Stomach (tissue), 9 donors: ENCODE measurements around the gene SLC22A14. TPM values are rescaled to one million over a fixed set of nuclear protein-coding genes. Genes with fewer than 3 reads are reported as not detected.
A peak's percentile ranks its signal among the peaks of the same experiment; 100 is the strongest.
"Not testable (repeated sequence)": the region's sequence is repeated elsewhere in the genome, so short reads cannot be mapped to it uniquely, and the experiment has no call there.

Experiments used
- DNase-seq, 2 donors: peaks; one replicate each; pipeline versions ENCODE4 v3.0.0 to v3.0.0-alpha.2; 2013 to 2019
- H3K27ac ChIP-seq, 5 donors: fragments of 200-600 bp in 4 of 5; sonication (generic) in 4 of 5; one replicate each; pipeline ENCODE4 v1.5.1; 2013 to 2019; ENCODE audit warnings: mild to moderate bottlenecking in 1 of 5, moderate library complexity in 1 of 5
- H3K27me3 ChIP-seq, 3 donors: fragments of 200-600 bp; sonication (generic); one replicate each; pipeline ENCODE4 v1.5.1; 2017 to 2019; ENCODE audit warnings: mixed run types in 1 of 3
- H3K36me3 ChIP-seq, 4 donors: fragments of 200-600 bp; sonication (generic); 1 replicate in 3 of 4; 2 replicates in 1 of 4; pipeline ENCODE4 v1.5.1; 2016 to 2019
- H3K4me1 ChIP-seq, 4 donors: fragments of 200-600 bp; sonication (generic); one replicate each; pipeline ENCODE4 v1.5.1; 2016 to 2019
- H3K4me3 ChIP-seq, 4 donors: fragments of 200-600 bp; sonication (generic) in 3 of 4; one replicate each; pipeline ENCODE4 v1.5.1; 2016 to 2019; ENCODE audit warnings: mild to moderate bottlenecking in 1 of 4
- H3K9me3 ChIP-seq, 4 donors: fragments of 200-600 bp; sonication (generic); one replicate each; pipeline ENCODE4 v1.5.1; 2016 to 2019
- CTCF ChIP-seq, 7 experiments: fragments of 450-650 bp in 4 of 7; fragments of 200-600 bp in 3 of 7; sonication (generic) in 3 of 7; IDR thresholded peaks; one replicate each; pipeline ENCODE4 v1.5.1; 2016 to 2019; ENCODE audit warnings: antibody characterized with exemption in 7 of 7, control low read depth in 2 of 7, mild to moderate bottlenecking in 1 of 7
- EP300 ChIP-seq: sonication (generic); formaldehyde crosslinking; IDR thresholded peaks from one replicate; pipeline ENCODE4 v1.6.1; 2017; ENCODE audit warnings: antibody characterized with exemption
- POLR2A ChIP-seq, 4 donors: fragments of 450-650 bp; IDR thresholded peaks; one replicate each; pipeline ENCODE4 v1.6.1; 2016; ENCODE audit warnings: antibody characterized with exemption in 4 of 4, control low read depth in 2 of 4, mild to moderate bottlenecking in 1 of 4, moderate library complexity in 1 of 4
- POLR2AphosphoS5 ChIP-seq, 3 donors: sonication (generic); formaldehyde crosslinking; IDR thresholded peaks; one replicate each; pipeline ENCODE4 v1.6.1; 2016; ENCODE audit warnings: antibody characterized with exemption in 3 of 3
- WGBS, 5 donors: extraction: QIAGEN DNeasy Blood & Tissue Kit in 3 of 5; methylation state at CpG; one replicate each; pipeline versions ENCODE4 v1.1.5 to v1.1.7; 2013 to 2018; 5-methylcytosine and 5-hydroxymethylcytosine counted together
- intact Hi-C: fragments of 100-400 bp; cut with DNase I; formaldehyde crosslinking; loops from one replicate; pipeline ENCODE4 v1.15.1; 2023; ENCODE audit warnings: low total_unique reads
- polyA plus RNA-seq, 3 donors: library from polyadenylated mRNA; stranded (reverse); fragments of 200-250 nt; gene quantifications; one replicate each; pipeline ENCODE4 v1.2.3, GENCODE V29; 2013
- total RNA-seq, 5 donors: library from RNA; depleted of rRNA; stranded (reverse); fragments of >200 nt; gene quantifications; one replicate each; pipeline versions ENCODE4 v1.1.0 to v1.2.3, GENCODE V29; 2014 to 2016
- donor health status: healthy with polysubstance abuse.
- donor health status: Bipolar disorder and iron deficiency.
- donor health status: healthy.

SLC22A14 gene
- total and polyA plus RNA-seq, 8 donors = 0.08 to 0.31 TPM; not detected in 6

- DNase-seq = peak in 1 of 2 donors; percentile 23
- WGBS, 5 donors = 80 to 89% (median 87%) methylated on average over 15 to 16 of the region's 16 CpGs
- H3K36me3 ChIP-seq = no peaks in the 10 kb centered on the region
Measured at GRCh38 chr3:38283810-38284755, 2.0 kb downstream of the SLC22A14 start.

GRCh38 chr3:38284756-38285150, 2.7 kb downstream of the SLC22A14 start:
- Histone ChIP-seq H3K27me3 (no peaks in the 10 kb centered on the region), H3K4me3 (no peak overlapping the region), H3K27ac (no peak overlapping the region), H3K36me3 (no peaks in the 10 kb centered on the region), H3K4me1 (no peaks in the 10 kb centered on the region), H3K9me3 (no peaks in the 10 kb centered on the region)
- no peak for TF ChIP-seq CTCF (IDR thresholded peaks at IDR 0.05)
- no peak for TF ChIP-seq EP300
- no peak for TF ChIP-seq POLR2A (IDR thresholded peaks at IDR 0.05)
- TF ChIP-seq POLR2AphosphoS5 (IDR thresholded peaks at IDR 0.05) = no peak
- WGBS, 5 donors = 76 to 88% (median 82%) methylated on average over 6 of the region's 6 CpGs
- DNase-seq = no peak
- intact Hi-C loops = no loop called here

More at GRCh38 chr3:38283810-38284755, 2.0 kb downstream of the SLC22A14 start:
- TF ChIP-seq CTCF (IDR thresholded peaks at IDR 0.05) (no peak), EP300 (no peak), POLR2A (IDR thresholded peaks at IDR 0.05) (no peak)
- no peak overlapping the region for H3K27ac ChIP-seq
- no peak overlapping the region for H3K4me3 ChIP-seq
- H3K27me3 ChIP-seq = no peaks in the 10 kb centered on the region
- H3K9me3 ChIP-seq = no peaks in the 10 kb centered on the region
- no peaks in the 10 kb centered on the region for H3K4me1 ChIP-seq
- intact Hi-C loops = no loop called here

- H3K36me3 ChIP-seq, H3K4me3 ChIP-seq, intact Hi-C loops, H3K4me1 ChIP-seq, H3K27me3 ChIP-seq, DNase-seq, H3K9me3 ChIP-seq, H3K27ac ChIP-seq: not testable (repeated sequence)
- WGBS, 5 donors = 86 to 93% (median 92%) methylated on average over 16 of the region's 16 CpGs
Measured at GRCh38 chr3:38289286-38290217, 7.5 kb downstream of the SLC22A14 start.

GRCh38 chr3:38297053-38297452, 15.0 kb downstream of the SLC22A14 start:
- intact Hi-C loops, H3K36me3 ChIP-seq, H3K27me3 ChIP-seq, H3K4me3 ChIP-seq, H3K27ac ChIP-seq, DNase-seq, H3K9me3 ChIP-seq, H3K4me1 ChIP-seq: not testable (repeated sequence)
- WGBS, 5 donors = 73 to 85% (median 82%) methylated on average over 4 of the region's 4 CpGs

GRCh38 chr3:38297537-38297936, 15.4 kb downstream of the SLC22A14 start:
- TF ChIP-seq POLR2A (IDR thresholded peaks at IDR 0.05) = no peak
- no peak for TF ChIP-seq CTCF (IDR thresholded peaks at IDR 0.05)
- TF ChIP-seq POLR2AphosphoS5 (IDR thresholded peaks at IDR 0.05) = no peak
- TF ChIP-seq EP300 = no peak
- intact Hi-C loops = no loop called here
- H3K4me3 ChIP-seq = no peak overlapping the region
- no peak overlapping the region for H3K27ac ChIP-seq
- no peaks in the 10 kb centered on the region for H3K27me3 ChIP-seq
- H3K9me3 ChIP-seq = no peaks in the 10 kb centered on the region
- no peak for DNase-seq
- H3K4me1 ChIP-seq = no peaks in the 10 kb centered on the region
- no peaks in the 10 kb centered on the region for H3K36me3 ChIP-seq
